HG03442 (cell line): ENCODE results near the gene RNF10.
"Not testable (repeated sequence)": the region's sequence is repeated elsewhere in the genome, so short reads cannot be mapped to it uniquely, and the experiment has no call there.

Experiments
- ATAC-seq: cut with Tn5 transposase; IDR thresholded peaks from one replicate; pipeline ENCODE4 v1.9.1; 2021; ENCODE audit warnings: mild to moderate bottlenecking, moderate library complexity; ENCODE audit not compliant: unreplicated experiment

Gene RNF10

DNA sequence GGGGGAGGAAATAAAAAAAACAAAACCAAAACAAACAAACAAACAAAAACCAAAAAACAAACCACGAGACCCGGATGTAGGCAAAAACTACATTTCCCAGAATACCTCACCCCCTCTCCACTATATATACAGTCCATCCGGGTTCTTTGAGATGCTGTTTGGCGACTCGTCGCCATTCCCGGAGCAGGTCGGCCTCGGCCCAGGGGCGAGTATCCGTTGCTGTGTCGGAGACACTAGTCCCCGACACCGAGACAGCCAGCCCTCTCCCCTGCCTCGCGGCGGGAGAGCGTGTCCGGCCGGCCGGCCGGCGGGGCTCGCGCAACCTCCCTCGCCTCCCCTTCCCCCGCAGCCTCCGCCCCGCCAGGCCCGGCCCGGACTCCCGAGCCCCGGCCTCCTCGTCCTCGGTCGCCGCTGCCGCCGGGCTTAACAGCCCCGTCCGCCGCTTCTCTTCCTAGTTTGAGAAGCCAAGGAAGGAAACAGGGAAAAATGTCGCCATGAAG, at the start of gene RNF10:
Gene RNF10, plus strand, starts transcription at position 154 of the 500 bp plus-strand sequence. CDS start 456 bp downstream, outside the sequence.
- peak; percentile 60 for ATAC-seq

DNA sequence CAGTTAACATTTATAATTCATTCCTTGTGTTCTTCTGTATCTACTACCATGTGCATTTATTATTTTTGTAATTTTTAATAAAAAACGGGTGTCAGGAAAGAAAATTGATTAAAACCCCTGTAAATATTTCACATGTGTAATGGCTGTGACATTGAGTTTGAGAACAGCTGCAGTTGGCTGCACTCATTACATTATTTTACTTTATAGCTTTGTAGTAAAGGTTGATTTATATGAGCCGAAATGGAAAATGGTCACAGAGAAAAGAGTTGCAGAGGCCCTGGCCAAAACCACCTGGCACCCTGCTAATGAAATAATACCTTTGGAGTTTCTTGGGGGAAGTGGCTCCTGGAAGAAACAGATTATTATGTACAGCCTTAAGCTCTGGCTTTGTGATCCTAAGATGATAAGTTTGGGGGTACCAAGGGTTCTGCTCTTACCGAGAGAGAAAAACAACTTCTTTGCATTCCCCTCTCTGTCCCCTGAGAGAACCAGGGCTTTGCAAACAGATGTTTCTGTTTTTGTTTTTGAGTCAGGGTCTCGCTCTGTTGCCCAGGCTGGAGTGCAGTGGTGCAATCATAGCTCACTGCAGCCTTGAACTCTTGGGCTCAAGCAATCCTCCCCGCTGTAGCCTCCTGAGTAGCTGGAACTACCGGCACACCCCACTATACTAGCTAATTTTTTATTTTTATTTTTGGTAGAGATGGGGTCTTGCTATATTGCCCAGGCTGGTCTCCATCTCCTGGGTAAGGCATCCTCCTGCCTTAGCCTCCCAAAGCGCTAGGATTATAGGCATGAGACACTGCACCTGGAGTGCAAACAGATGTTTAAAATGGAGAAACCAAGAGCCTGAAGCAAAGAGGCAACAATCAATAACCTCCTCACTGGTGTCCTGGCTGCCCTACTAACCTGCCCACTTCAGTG, 47.9 kb upstream of the RNF10 start:
- ATAC-seq = no peak

DNA sequence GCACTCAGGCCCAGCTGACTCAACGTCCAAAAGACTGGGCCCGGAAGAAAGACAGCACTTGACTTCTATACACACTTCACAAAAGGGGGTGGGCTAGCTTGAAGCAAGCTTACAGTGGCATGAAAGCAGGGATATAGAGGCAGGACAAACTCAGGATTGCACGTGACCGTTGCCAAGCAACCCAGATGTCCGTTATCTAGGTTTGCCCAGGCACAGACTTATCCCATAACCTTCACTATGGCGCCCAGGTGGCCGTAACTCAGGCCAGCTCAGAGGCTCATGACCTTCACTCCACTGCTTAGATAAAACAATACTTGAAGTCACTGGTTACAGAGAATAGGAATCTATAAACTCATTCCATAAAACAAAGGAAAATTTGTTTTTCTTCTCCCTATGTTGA, 46.6 kb upstream of the RNF10 start:
- ATAC-seq = not testable (repeated sequence)

DNA sequence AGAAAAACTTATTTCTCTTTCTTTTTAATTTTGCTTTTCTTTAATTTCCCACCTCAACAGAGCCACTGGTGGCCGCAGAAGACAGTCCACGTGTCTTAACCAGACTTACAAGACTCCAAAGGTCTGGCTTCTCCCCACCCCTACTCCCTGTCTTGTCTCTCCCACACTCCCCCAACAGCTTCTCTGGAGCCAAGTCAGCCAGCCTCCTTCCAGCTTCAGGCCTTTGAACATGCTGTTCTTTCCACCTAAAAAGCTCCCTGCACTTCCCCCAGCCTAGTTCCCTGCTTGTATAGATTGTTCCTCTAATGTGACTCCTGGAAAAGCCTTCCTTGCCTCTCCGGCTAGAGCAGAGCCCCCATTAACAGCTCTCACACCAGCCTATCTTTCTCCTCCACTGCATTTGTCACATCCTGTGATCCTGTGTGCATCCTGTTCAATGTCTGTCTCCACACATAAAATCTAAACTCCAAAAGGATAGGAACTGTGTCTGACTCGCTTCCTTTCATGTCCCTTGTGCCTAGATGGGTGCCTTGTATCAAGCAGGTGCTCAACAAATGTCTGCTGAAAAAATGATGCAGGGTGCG, 46.0 kb upstream of the RNF10 start:
- no peak for ATAC-seq

DNA sequence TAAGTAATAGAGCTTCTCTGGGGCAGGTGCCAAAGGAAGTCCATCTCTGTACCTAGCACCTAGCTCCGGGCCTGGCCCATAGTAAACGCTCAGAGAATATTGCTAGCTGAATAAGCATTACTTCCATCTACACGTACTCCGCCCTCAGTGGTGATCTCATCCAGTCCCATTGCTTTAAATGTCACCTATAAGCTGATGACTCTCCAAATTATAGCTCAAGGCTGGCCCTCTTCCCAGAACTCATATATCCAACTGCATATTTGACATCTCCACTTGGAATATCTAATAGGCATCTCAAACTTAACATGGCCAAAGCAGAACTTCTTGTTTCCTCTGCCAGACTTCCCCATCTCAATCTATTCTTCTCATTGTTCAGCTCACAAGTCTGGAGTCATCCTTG, 45.1 kb upstream of the RNF10 start:
- no peak for ATAC-seq

DNA sequence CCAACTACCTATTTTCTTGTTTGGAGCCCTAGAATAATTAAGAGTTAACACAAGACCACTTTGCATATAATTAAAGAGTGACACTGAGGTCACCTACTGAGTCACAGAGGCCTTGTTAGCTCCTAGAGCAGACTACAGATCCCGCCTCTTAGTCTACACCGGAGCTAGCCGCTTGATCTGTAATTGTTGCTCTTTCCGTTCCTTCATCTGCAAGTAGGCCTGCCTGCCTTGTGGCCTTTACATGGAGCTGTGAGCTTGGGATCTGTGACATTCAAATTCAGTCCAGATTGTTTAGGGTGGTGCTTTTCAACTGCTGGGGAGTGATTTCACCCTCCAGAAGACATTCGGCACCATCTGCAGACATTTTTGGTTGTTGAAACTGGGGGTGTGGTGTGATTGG, 43.8 kb upstream of the RNF10 start:
- ATAC-seq = no peak

DNA sequence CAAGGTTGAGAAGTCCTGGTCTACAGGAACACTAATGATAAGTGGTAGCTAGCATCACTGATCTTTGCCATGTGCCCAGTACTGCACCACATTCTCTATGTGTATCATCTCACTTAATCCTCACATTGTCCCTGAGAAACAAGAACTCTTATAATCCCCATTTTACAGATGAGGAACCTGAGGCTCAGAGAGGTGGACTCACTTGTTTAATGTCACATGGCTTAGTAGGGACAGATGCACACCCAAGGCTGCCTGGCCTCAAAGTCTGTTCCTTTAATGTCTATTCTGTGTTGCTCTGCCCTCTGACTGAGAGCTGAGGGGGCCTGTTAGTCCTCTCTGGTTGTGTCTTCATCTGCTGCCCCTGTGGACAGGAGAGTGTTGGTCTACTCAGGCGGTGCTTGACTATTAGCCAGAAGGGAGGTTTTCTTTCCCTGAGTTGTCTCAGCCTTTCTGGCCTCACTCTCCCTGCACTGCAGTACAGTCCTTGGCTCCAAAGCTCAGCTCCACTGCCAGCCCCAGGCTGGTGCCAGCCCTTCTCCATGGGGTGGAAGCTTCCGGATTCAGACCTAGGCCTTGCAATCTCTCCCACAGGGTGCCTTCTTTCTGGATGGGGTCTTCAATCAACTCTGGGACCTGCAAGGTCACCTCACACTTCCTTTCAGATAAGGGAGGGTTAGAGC, 43.2 kb upstream of the RNF10 start:
- no peak for ATAC-seq

DNA sequence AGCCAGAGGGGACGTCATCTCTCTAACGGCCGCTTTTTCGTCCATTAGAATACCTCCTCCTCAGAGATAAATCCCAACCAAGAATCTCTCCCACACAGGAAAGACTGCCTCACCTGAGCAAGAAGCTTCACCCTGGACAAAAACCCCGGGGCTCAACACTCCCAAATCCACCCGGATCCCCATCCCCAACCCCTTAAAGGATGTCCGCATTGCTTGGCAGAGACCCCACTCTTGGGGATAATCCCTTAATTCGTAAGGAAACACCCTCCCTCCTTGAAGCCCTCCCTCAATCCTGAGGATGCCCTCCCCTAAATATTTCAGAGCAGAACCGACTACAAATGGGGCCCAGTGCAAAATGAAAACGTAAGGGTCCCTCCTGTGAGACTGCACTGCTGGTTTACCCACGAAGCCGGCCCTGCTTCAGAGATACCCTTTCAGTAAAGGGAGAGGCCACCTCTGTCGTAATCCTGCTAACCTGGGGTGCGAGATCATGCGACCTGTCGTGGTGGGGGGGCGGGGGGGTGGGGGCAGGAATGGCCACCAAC, 38.9 kb upstream of the RNF10 start:
- ATAC-seq = no peak

DNA sequence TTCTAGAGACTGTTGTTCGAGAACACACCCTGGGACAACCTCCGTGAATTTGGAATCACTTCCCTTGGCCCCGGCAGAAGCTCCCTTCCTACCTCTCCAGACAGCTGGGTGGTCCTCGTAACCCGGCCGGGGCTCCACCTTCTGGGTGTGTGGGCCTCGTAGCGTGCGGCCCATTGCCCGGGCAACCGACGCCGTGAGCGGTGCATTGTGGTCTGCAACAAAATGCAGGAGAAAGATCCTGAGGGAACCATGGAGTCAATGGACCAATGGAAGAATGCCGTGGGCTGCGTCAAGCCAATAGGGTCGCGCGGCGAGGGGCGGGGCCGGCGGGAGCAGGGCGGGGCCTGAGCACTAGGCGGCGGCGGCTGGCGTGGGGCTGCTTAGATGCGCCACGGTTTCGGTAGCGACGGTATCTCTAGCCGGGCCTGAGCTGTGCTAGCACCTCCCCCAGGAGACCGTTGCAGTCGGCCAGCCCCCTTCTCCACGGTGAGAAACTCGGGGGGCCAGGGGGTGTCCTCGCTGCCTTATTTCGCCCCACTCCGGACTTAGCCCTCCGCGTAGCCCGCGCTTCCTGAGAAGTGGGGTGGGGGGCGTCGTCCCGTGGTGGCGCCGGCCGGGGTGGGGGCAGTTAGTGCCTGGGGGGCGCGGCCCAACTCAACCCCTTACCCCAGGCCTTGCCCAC, 38.3 kb upstream of the RNF10 start, which contains the start of gene DYNLL1:
Gene DYNLL1, plus strand, starts transcription at position 383 of the 682 bp plus-strand sequence. CDS start 309 bp downstream, outside the sequence.
- ATAC-seq = peak; percentile 89

DNA sequence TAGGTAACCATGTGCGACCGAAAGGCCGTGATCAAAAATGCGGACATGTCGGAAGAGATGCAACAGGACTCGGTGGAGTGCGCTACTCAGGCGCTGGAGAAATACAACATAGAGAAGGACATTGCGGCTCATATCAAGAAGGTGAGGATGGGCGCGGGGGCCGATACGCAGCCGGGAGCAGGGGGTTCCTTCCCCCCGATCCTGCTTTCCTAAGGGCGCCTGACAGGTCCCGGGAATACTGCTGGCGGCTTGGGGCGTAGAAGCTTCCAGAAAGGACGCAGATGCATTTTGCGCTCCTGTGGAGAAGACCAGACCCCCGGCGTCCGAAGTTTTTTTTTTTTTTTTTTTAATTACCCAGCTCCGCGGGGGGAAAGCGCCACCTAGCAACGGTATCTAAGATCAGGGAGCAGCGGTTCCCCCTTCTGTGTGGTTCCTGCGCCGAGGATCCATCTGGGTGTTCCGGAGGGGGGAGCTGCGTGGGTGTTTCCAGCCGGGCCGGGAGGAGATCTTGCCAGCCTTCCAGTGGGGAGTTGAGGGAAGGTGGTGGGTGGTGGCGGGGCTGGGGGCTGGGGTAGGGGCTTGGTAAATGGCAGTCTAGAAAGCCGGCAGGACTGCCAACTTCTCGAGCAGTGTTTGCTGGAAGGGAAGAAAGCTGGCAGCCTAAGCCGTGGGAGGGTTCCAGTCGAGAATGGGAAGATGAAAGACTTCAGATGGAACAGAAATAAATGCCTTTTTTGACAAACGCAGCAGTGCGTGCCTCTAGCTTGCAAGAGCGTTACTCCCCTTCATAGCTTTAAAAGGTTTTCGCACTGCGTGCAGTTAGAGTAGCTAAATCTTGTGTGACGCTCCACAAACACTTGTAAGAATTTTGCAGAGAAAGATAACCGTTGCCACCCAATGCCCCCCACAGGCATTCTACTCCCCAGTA, 37.5 kb upstream of the RNF10 start:
- peak; percentile 21 for ATAC-seq

DNA sequence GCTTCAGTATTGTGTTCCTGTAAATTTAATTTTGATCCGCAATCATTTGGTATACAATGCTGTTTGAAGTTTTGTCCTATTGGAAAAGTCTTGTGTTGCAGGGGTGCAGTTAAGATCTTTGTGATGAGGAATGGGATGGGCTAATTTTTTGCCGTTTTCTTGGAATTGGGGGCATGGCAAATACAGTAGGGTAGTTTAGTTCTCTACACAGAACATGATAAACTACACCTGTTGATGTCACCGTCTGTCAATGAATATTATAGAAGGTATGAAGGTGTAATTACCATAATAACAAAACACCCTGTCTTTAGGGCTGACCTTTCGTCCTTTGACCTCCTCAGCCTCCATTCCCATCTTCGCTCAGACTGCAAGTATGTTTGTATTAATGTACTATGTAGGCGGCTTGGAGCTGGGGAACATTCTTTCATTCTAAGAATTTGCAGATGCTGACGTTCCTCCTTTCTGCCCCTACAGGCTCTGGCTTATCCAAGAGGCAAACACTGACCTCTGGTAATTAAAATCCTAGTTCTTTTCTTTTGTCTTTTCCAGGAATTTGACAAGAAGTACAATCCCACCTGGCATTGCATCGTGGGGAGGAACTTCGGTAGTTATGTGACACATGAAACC, 36.5 kb upstream of the RNF10 start:
- no peak for ATAC-seq

DNA sequence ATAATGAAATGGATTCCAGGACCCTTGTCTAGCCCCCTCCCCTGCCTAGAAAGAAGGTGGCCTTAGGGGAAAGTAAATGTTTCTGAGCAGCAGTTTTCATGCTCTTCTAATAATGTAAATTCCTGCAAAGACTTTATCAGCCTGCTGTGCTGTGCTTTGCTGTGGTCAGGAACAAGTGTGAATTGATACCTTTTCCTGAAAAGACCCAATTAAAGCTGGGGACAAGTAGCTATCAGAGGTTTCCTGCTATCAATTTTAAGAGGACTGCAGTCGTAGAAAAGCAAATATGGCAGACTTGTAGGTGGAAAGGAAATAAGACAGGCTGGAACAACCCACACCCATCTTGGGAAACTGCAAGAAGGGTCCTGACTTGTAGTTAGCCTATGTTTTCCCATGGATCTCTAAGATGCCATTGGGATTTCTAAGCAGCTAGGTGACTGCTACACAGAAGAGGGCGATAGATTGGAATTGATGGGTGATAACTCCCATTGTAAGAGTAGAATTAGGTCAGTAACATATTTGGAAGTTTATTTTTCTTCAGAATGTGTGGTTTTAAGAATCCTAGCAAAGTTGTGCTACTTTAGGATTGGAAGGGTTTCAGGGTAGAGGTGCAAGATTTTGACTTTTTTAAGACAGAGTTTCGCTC, 35.2 kb upstream of the RNF10 start:
- ATAC-seq = no peak

DNA sequence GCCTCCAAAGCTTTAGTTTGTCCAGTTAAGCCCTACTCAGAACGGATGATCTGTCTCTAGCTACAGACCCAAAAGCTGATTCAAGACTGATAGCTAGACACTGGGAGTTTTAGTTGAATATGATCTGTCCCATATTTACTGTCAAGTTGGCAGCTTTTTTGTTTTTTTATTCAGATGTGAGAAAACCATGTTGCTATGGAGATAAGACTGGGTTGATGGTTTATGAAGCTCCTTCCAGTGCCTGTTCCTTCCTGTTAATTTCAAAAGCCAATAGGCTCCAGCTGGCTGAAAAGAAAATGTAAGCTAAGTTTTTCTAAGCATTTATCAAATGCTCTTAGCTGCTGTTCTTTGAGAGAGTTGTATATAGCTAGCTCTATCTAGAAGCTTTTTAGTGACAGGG, 33.6 kb upstream of the RNF10 start:
- ATAC-seq = no peak

DNA sequence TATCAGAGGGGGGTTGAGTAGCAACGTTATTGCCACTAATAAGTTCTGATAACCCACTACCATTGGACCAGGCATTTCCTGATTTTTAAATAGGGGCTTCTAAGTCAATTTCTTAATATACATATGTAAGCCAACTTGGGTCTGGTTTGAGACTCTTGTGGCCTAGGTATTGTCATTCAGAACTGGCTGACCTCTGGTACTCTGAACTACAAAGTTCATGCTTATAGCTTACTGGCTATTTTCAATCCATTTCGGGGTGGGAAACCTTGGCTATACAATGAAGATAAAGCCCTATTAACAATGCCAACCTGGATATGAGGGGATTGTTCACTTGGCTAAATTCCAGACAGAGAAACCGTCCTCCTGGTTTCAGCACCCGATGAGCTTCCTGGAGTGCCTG, 29.6 kb upstream of the RNF10 start:
- ATAC-seq = no peak

DNA sequence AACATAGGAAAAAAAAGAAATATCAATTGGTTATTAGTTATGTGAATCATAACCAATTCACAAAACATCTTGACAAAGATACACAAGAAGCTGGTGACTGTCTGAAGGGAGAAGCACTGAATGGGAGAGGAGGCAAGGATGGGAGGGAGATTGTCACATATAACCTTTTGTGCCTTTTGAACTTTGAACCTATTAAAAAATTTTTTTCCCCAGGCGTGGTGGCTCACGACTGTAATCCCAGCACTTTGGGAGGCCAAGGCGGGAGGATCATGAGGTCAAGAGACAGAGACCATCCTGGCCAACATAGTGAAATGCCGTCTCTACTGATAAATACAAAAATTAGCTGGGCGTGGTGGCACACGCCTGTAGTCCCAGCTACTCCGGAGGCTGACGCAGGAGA, 25.6 kb upstream of the RNF10 start:
- ATAC-seq = no peak

DNA sequence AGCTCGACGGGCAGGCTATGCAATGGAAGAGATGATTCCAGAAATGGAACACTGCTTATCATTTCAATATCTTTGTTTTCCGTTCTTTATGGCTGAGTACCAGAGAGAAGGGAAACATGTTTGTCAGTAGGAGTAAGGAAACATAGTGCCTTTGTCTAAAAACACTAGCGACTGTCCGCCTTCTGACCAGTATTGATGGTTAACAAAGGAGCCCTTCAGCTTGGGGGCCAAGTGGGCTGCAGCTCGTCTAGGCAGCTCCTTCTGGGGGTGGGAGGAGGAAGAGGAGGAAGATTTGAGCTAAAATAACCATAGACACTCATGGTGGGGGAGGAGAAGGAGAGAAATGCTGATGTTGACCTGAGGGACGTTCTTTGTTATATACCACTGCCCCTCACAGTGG, 20.2 kb upstream of the RNF10 start:
- ATAC-seq = no peak

DNA sequence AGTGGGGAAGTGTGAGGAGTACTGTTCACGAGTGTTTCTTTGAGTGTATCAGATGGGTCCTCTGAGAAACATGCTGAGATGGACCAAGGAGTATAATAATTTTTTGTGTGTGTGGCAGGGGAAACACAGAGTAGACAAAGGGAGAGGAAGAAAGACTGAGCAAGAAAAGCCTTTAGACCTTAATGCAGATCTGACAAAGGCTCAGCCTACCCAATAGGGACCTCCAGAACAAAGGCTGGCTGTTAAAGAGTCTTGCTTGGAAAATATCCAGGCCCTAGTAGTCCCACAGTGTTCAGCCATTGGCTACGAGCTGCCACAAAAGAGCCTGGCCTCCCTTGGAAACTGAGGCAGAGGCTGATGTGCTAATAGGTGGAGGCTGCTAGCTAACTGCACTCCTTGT, 18.7 kb upstream of the RNF10 start:
- ATAC-seq = no peak

DNA sequence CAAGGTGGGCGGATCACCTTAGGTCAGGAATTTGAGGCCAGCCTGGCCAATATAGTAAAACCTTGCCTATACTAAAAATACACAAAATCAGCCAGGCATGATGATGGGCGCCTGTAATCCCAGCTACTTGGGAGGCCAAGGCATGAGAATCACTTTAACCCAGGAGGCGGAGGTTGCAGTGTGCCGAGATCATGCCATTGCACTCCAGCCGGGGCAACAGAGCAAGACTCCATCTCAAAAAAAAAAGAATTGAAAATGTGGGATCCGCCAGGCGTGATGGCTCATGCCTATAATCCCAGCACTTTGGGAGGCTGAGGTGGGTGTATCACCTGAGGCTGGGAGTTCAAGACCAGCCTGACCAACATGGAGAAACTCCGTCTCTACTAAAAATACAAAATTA, 14.8 kb upstream of the RNF10 start:
- ATAC-seq = not testable (repeated sequence)

DNA sequence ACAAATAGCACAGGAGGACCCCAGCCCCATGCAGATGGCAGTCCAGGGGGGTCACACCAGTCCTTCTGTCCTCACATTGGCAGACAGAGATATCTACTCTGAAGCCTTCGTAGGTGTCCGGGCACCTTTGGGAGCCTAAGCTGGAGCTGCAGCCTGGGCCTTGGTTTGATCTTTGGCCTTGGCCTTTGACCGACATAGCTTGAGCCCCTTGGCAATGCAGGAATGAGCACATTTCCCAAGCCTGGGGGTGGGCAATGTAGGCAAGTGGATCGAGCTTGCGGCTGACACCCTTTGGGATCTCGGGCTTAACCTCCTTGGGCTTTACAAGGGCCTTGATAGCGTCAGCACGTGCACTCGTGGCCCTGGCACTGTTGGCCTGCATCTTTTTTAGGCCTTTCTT, 11.6 kb upstream of the RNF10 start:
- ATAC-seq = no peak
